Smooth muscle cell (in vitro differentiated cells): ENCODE measurements around the gene LRMDA. TPM values are rescaled to one million over a fixed set of nuclear protein-coding genes. Genes with fewer than 3 reads are reported as not detected.
A peak's percentile ranks its signal among the peaks of the same experiment; 100 is the strongest.

Experiments
- DNase-seq: peaks from one replicate; lab custom pipeline; 2025; ENCODE audit not compliant: unreplicated experiment; lab: John Stamatoyannopoulos, UW
- H2AFZ ChIP-seq: fragments of 200-600 bp; sonication (generic); 2 replicates; pipeline ENCODE4 v1.6.0; 2016; ENCODE audit warnings: antibody characterized with exemption, low read depth, mild to moderate bottlenecking
- H3F3A ChIP-seq: fragments of 200-600 bp; sonication (generic); 2 replicates; pipeline ENCODE4 v1.6.0; 2017; ENCODE audit warnings: antibody characterized with exemption, low read depth
- H3K27ac ChIP-seq: fragments of 200-600 bp; sonication (generic); 2 replicates; pipeline ENCODE4 v1.5.1; 2016; ENCODE audit warnings: low read depth, mild to moderate bottlenecking
- H3K27me3 ChIP-seq: fragments of 200-600 bp; sonication (generic); 2 replicates; pipeline ENCODE4 v1.6.1; 2016; ENCODE audit warnings: low read depth, mild to moderate bottlenecking
- H3K36me3 ChIP-seq: fragments of 200-600 bp; sonication (generic); 2 replicates; pipeline ENCODE4 v1.5.1; 2016; ENCODE audit warnings: low read depth
- H3K4me1 ChIP-seq: fragments of 200-600 bp; sonication (generic); 2 replicates; pipeline ENCODE4 v1.5.1; 2016; ENCODE audit warnings: low read depth
- H3K4me2 ChIP-seq: fragments of 200-600 bp; sonication (generic); 2 replicates; pipeline ENCODE4 v1.6.0; 2016; ENCODE audit warnings: mild to moderate bottlenecking
- H3K4me3 ChIP-seq: fragments of 200-600 bp; sonication (generic); 2 replicates; pipeline ENCODE4 v1.5.1; 2016; ENCODE audit warnings: mild to moderate bottlenecking
- H3K79me2 ChIP-seq: fragments of 200-600 bp; sonication (generic); 2 replicates; pipeline ENCODE4 v1.6.0; 2016; ENCODE audit warnings: low read depth, mild to moderate bottlenecking
- H3K9ac ChIP-seq: fragments of 200-600 bp; sonication (generic); 2 replicates; pipeline ENCODE4 v1.6.0; 2016; ENCODE audit warnings: low read depth
- H3K9me3 ChIP-seq: fragments of 200-600 bp; sonication (generic); replicated peaks from 2 replicates; pipeline ENCODE4 v1.5.1; 2016; ENCODE audit warnings: low read depth
- H4K20me1 ChIP-seq: fragments of 200-600 bp; sonication (generic); 2 replicates; pipeline ENCODE4 v1.6.0; 2016; ENCODE audit warnings: low read depth
- WGBS: methylation state at CpG from one replicate; pipeline ENCODE4 v1.1.7; 2016; ENCODE audit warnings: low lambda C conversion rate; 5-methylcytosine and 5-hydroxymethylcytosine counted together
- polyA plus RNA-seq: library from polyadenylated mRNA; unstranded; fragments of >200 nt; fragmentation: Nextera tagmentation; extraction: Ambion mirVana; gene quantifications from 2 replicates; pipeline ENCODE4 v1.2.1, GENCODE V29; 2016
- total RNA-seq: library from RNA; depleted of rRNA; stranded (reverse); fragments of >200 nt; gene quantifications from 2 replicates; pipeline ENCODE4 v1.2.3, GENCODE V29; 2014
- TF ChIP-seq, protein P1 (sequence below): fragments of 200-600 bp; sonication (generic); IDR thresholded peaks from 2 replicates; pipeline ENCODE4 v1.5.1; 2017; ENCODE audit warnings: borderline replicate concordance, mild to moderate bottlenecking, antibody characterized with exemption; ENCODE audit not compliant: insufficient read depth, poor library complexity, severe bottlenecking

The LRMDA gene
- total and polyA plus RNA-seq, 2 experiments from 2014 or later, result 1.5 to 1.6 TPM

DNA sequence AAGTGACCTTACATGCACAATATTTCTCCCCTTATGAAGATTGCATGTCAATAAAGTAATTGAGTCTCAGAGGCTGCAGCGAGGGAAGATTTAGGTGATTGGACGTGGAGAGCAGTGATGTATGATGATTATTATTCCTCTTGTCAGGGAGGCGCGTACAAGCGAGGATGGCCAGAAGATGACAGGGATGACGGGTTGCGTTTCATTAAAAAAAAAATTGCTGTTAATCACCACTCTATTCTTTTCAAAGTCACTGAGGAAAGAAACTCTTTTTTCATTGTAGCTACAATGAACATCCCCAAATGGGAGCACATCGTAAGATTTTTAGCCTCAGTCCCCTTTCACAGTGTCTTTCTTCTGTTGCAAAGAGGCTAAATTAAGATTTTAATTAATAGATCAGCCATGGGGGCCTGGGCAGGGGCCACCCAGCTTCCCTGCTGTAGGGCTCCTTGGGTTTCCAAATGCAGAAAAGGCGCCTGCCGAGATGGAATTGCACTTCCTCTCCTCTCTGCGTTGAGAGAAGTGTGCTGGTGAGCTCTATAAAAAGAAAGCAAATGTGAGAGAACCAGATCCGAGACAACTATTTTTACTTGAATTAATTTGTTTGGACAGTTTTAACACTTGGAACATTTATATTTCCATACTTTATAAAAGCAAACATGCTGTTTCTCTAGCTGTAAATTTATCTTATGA, 998.1 kb downstream of the LRMDA start:
- Histone ChIP-seq H3K4me3 (no peak overlapping the region), H3K4me1 (peaks cover 30% of the 10 kb centered on the region), H3K36me3 (no peaks in the 10 kb centered on the region), H3K27me3 (no peaks in the 10 kb centered on the region), H3K4me2 (peak overlapping the region; percentile 56), H2AFZ (peak overlapping the region; percentile 56), H3F3A (peaks cover 12% of the 10 kb centered on the region), H3K79me2 (no peaks in the 10 kb centered on the region), H3K9me3 (no peaks in the 10 kb centered on the region), H4K20me1 (no peaks in the 10 kb centered on the region), H3K9ac (no peak overlapping the region), H3K27ac (peak overlapping the region; percentile 8)
- TF ChIP-seq, protein P1, sequence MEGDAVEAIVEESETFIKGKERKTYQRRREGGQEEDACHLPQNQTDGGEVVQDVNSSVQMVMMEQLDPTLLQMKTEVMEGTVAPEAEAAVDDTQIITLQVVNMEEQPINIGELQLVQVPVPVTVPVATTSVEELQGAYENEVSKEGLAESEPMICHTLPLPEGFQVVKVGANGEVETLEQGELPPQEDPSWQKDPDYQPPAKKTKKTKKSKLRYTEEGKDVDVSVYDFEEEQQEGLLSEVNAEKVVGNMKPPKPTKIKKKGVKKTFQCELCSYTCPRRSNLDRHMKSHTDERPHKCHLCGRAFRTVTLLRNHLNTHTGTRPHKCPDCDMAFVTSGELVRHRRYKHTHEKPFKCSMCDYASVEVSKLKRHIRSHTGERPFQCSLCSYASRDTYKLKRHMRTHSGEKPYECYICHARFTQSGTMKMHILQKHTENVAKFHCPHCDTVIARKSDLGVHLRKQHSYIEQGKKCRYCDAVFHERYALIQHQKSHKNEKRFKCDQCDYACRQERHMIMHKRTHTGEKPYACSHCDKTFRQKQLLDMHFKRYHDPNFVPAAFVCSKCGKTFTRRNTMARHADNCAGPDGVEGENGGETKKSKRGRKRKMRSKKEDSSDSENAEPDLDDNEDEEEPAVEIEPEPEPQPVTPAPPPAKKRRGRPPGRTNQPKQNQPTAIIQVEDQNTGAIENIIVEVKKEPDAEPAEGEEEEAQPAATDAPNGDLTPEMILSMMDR, result no peak
- WGBS, result 69% methylated on average over 12 of the region's 12 CpGs
- no peak for DNase-seq

DNA sequence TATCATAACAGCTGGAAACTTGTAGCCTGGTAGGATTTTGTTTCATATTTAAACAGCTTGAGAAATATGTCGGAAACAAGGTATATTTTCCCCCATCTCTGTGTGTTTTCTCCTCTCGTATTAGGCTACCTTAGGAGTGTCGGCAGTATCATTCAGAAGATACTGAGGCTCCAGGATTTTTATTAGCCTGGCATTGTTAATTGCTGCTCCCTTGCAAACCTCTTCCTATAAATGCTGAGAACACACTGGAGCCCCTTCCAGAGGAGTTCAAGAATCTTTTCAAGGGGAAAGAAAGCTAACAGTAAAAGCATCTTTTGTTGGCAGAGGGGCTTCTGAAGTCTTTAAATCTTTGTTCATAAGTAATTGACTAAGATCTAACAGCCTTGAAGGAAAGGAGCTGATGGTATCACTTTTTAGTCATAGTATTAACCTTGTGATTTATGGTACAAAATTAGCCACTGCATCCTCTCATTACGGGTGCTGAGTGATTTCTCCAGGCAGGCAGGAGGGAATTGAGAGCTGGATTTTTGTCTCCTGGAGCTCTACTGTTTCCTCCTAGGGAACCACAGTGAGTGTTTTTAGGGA, 998.7 kb downstream of the LRMDA start:
- Histone ChIP-seq H4K20me1 (no peaks in the 10 kb centered on the region), H2AFZ (peak overlapping the region; percentile 56), H3K9me3 (no peaks in the 10 kb centered on the region), H3K79me2 (no peaks in the 10 kb centered on the region), H3K27me3 (no peaks in the 10 kb centered on the region), H3K9ac (no peak overlapping the region), H3K4me3 (no peak overlapping the region), H3K36me3 (no peaks in the 10 kb centered on the region), H3K4me1 (peaks cover 30% of the 10 kb centered on the region), H3K27ac (peak overlapping the region; percentile 8), H3K4me2 (peak overlapping the region; percentile 56), H3F3A (peaks cover 12% of the 10 kb centered on the region)
- 28% methylated on average over 4 of the region's 4 CpGs for whole genome bisulfite sequencing
- DNase-seq, result no peak
- TF ChIP-seq, protein P1, result no peak

DNA sequence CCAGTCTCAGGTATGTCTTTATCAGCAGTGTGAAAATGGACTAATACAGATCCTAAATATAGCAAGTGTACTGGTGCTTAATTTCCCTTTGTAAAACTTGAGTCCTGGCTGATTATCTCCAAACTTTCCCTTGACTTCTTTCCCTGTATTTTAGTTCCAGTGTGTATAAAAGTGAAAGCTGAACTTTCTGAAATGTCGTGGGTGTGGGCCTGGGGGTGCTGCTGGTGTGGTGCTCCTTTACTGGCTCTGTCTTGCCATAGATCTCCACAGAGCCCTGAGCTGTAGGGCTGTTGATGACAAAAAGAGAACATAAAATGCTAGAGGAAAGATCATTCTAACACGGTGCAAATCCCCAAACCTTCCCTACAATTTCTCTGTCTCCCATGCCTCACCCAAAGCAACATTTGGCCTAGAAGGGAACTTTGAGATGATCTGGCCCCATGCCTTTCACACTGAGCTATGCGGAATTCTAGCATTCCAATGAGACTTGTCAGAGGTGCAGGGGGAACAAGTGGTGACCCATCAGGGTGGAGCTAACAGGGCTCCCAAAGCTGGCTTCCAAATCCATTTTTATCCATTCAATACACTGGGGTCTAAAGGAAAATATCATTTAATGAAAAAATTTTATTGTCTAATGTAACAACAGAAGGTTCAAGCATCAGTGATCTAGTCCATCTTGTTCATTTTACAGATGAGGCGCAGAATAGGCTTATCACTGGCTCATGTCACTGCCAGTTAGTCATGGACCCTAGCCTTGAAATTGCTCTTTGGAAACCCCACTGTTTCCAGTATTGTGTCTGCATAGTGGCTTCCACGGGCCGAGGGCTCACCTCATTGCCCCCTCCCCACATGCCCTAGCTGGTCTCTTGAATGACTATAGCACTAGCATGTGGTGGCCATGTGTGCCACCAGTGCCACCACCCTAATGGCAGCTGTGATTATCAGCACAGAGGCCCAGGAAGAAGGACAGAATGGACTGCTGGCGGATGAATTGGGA, 1000.9 kb downstream of the LRMDA start:
- Histone ChIP-seq H3K36me3 (no peaks in the 10 kb centered on the region), H3K4me1 (peaks cover 30% of the 10 kb centered on the region), H3K27ac (peak overlapping the region; percentile 63), H3K27me3 (no peaks in the 10 kb centered on the region), H3K79me2 (no peaks in the 10 kb centered on the region), H3K4me2 (no peak overlapping the region), H2AFZ (no peak overlapping the region), H4K20me1 (no peaks in the 10 kb centered on the region), H3K9ac (no peak overlapping the region), H3F3A (peaks cover 12% of the 10 kb centered on the region), H3K9me3 (no peaks in the 10 kb centered on the region), H3K4me3 (no peak overlapping the region)
- WGBS, result 61% methylated on average over 7 of the region's 7 CpGs
- TF ChIP-seq, protein P1, result no peak
- DNase-seq, result no peak
